Inflammatory macrophage treated with lipopolysaccharide for 4 hours (primary cell): ENCODE data around the gene FBLN2.

Experiments
- DNase-seq: peaks from one replicate; pipeline ENCODE4 v3.0.0-alpha.2; 2020

FBLN2 gene

DNA sequence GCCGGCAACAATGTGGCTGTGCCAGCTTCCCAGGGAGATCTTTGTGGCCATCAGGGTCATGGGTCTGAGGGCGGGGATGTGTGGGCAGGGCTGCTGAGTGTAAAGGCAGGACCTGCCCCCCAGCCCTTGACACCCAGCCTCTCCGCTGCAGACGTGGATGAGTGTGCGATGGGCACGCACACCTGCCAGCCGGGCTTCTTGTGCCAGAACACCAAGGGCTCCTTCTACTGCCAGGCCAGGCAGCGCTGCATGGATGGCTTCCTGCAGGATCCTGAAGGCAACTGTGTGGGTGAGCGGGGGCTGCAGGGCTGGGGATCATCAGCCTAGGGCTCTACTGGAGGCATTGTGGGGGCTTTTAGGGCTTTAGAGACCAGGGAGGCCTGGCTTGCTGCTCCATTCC is 78.8 kb downstream of the FBLN2 start:
- no peak for DNase-seq

DNA sequence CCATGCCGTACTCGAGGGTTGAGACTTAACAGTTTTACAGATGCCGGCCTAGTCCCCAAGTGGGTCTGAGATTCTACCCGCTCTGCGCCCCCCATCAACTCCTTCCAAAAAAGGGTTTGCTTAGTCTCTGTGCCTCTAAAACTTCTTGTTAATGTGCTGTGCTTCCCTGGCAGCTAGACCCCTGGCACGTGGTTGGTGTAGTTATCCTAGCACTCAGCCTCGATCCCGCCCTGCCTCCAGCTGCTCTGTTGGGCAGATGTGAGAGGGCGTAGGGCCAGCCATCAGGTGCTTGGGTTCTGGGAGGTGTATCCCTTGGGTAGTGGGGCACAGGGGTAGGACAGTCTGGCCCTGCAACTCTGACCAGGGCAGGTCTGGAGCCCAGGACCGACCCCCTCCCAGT is 79.5 kb downstream of the FBLN2 start:
- no peak for DNase-seq

DNA sequence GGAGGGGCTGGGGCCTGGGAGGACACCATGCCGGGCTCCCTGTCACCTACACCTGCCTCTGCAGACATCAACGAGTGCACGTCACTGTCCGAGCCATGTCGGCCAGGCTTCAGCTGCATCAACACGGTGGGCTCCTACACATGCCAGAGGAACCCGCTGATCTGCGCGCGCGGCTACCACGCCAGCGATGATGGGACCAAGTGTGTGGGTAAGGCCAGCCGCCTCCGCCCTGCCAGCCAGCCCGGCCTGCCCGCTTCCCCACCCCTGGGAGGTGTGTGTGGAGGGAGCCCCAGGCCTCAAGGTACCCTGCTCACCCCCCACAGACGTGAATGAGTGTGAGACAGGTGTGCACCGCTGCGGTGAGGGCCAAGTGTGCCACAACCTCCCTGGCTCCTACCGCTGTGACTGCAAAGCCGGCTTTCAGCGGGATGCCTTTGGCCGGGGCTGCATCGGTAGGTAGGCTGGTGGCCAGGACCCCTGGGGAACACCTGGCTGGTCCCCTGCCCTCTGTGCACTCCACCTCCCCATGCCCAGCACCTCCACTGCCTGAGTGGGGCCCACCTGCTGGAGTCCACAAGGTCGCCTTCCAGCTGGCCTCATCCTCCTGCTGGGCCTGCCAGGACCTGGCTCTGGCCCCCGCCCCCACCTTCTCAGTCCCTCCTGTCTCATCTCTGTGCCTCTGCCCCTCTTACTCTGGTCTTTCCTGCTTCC is 80.1 kb downstream of the FBLN2 start:
- no peak for DNase-seq

DNA sequence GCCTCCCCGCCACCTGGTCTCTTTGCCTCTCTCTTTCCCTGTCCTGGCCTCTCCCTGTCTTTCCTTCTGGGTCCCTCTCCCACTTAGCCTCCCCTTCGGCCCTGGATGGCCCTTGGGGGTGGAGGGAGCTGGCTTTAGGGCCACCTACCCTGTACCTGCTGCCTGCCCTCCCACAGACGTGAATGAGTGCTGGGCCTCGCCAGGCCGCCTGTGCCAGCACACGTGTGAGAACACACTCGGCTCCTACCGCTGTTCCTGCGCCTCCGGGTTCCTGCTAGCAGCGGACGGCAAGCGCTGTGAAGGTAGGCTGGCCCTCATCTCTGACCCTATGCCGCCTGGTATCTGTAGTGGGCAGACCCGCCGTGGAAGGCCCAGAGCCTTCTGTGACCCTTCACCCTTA is 80.7 kb downstream of the FBLN2 start:
- DNase-seq: no peak

DNA sequence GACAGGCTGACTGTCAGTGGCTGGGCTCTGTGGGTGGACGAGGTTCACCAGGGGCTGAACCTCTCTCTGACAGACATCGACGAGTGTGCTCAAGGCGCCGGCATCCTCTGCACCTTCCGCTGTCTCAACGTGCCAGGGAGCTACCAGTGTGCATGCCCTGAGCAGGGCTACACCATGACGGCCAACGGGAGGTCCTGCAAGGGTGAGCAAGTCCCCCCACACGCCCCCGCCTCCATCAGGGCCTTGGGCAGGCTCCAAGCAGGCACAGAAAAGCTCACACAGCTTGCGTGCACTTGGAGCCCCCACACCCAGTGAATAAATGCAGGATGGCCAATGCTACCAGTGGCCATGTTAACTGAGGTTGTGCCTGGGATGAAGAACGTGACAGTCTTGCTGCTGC is 82.3 kb downstream of the FBLN2 start:
- DNase-seq: no peak

DNA sequence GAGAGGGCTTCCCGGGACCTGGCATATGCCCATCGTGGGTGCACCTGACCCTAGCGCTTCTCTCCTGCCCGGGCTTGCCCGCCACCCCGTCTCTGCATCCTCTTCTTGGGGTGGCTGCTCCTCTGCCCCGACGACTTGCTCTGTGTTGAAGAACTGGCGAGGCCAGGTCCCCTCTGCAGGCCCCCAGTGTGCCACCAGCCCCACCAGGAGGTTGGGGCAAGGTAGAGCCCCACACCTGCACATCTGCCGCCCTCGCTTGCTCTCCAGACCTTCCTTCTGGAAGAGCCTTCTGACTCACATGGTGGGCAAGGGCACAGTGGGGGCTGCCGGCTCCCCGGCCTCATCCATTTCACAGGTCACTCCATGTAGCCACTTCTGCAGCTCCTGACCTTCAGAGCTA is 84.3 kb downstream of the FBLN2 start:
- no peak for DNase-seq

DNA sequence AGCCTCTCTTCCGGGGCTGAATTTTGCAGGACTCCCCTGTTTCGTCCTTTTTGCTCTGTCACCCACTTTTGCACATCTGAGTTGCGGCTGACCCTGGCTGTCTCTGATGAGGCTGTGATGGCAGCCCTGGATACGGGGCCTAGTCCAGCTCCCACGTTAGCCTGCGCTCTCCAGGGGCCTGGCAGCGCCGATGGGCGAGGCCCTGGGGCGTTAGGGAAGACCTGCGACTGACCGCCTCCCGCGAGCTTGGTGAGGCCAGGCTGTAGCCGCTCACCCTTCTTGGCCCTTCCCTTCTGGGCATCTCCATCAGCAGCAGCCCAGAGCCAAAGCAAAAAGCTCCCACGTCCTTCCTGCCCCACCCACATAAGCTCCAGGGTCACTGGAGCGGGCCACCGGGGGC is 85.2 kb downstream of the FBLN2 start:
- no peak for DNase-seq

DNA sequence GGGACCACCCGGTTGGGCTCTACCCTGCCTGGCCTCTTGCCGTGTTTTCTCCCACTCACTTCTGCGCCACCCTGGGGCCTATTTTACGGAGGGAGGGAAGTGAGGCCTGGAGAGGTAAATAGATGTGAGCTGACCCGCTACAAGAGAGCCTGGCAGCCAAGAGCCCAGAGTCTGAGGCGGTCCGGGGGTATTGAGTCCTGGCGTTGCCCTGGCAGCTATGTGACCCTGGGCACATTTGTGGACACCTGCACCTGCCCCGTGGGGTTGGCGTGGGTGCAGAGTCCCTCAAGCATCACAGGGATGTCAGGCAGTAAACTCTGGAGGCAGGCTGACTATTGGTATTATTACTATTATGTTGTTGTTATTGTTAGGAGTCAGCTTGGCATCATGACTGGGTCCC is 85.7 kb downstream of the FBLN2 start:
- DNase-seq: no peak

DNA sequence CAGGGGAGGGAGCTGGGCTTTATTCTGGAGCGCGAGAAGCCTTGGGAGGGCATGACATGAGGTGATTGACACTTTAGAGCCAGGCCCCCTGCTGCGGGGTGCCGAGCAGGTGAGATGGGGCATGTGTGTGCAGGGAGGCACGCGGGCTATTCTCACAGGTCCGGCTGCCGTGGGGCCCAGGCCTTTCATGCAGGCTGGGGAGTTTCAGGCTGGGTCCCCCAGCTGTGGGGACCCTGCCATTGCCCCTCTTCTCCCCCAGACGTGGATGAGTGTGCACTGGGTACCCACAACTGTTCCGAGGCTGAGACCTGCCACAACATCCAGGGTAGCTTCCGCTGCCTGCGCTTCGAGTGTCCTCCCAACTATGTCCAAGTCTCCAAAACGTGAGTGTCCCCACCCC is 87.3 kb downstream of the FBLN2 start:
- no peak for DNase-seq

DNA sequence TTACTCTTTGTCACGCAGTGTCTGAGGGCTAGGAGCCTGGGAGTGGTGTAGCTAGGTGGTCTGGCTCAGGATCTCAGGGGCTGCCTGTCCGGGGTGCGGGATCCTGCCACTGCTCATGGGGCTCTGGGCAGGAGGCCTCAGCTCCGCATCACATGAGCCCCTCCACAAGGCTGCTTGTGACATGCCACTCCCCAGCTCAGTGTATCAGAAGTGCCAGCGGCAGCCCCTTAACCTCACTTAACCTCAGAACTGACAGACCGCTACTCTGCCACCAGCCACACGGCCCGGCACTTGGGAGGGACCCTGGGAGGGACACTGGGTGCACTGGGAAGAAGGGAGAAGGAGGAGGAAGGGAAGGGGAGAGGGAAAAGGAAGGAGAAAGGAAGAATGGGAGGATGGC is 87.9 kb downstream of the FBLN2 start:
- no peak for DNase-seq

DNA sequence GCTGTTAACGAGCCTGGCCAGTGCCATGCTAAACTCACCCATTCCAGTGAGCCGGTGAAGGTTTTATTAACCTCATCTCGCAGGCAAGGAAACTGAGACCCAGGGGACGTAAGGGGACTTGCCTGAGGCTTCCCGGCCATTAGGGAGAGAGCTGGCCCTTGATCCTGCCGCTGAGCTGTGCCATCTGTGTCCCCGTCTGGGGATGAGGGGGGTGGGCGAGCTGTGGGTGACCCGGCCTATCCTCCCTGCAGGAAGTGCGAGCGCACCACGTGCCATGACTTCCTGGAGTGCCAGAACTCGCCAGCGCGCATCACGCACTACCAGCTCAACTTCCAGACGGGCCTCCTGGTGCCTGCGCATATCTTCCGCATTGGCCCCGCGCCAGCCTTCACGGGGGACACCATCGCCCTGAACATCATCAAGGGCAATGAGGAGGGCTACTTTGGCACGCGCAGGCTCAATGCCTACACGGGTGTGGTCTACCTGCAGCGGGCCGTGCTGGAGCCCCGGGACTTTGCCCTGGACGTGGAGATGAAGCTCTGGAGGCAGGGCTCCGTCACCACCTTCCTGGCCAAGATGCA is 88.5 kb downstream of the FBLN2 start:
- DNase-seq: no peak

DNA sequence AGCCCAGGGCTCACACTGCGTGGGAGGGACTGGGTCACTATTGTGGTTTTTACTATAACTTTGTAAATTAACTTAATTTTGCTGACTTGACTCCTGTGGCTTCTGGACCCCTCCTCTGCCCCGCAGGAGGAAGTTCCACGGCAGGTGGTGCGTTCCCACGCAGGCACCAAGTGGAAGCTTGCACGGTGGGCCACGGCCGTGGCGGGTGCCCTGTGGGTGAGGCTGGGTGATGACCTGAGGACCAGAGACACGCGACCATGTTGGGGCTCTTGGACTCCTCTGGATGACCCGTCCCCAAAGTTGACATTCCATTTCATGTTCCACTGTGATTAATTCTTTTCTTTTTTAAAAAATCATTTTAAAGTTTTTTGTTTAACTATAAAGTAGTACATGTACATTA is 89.0 kb downstream of the FBLN2 start:
- DNase-seq: no peak

DNA sequence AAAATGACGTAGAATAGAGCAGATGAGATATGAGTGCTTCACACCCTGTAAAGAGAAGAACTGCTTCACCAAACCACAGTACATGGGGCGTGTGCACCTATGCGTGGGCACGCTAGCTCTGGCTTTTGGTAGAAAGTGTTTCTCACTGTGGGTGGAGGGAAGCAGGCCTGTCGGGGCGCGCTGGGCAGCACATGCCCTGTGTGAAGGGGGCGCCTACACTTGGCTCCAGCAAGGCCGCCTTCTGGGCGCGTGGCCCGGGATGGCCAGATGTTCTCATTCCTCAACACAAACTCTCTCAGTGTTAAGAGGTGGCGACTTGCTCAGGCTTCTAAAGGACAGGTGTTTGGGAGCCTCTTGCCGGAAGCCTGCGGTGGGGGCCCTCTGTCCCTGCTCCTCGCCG is 90.0 kb downstream of the FBLN2 start:
- DNase-seq: no peak

DNA sequence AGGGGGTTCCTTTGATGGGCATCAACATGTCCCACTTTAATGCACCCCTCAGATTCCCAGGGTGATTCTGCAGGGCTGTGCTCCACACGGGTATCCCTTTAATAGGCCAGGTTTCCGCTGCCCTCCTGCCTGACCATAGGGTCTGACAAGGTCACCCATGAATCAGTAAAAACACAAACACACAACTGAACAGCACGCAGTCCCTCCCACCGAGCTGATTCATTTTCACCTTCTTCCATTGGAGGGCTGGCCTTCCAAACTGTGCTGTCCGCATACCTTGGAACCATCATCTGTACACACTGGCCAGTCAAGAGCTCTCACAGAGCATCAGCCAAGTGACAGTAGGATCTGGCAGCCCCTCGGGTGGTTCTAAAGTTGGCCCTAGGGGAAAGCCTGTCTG is 93.7 kb downstream of the FBLN2 start:
- DNase-seq: no peak

DNA sequence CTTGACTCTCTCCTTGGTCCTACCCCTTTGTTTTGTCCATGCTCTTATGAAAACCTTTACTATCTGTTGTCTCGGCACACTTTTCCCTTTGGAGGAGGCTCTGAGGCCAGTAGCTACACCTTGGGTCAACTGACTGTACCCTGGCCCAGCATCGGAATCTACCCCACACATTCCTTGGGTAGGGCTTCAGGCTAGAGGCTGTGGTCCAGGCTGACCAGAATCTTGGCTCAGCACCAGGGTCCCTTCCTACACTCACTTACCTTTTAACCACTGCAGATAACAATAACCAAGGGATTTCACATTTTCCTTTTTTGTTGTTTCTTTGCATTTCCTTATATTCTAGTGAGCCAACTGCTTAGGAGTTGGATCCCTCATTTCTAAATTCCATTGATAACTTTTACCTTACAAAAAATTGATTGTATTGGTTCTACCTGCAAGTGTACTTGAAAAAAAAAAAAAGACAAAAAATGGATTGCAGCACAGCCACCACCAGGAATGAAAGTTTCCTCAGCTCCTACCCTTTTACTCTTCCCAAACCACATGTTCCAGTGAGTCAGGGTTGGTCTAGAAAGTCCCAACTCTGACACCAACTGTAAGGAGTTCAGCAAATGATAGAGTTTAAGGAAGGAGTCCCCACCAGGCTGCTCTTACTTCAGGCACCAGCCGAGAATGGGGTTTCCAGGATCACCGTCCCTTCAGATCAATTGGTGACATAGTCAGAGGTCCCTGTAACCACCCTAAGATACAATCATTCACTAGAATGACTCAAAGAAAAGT is 95.6 kb downstream of the FBLN2 start:
- peak; percentile 26 for DNase-seq

DNA sequence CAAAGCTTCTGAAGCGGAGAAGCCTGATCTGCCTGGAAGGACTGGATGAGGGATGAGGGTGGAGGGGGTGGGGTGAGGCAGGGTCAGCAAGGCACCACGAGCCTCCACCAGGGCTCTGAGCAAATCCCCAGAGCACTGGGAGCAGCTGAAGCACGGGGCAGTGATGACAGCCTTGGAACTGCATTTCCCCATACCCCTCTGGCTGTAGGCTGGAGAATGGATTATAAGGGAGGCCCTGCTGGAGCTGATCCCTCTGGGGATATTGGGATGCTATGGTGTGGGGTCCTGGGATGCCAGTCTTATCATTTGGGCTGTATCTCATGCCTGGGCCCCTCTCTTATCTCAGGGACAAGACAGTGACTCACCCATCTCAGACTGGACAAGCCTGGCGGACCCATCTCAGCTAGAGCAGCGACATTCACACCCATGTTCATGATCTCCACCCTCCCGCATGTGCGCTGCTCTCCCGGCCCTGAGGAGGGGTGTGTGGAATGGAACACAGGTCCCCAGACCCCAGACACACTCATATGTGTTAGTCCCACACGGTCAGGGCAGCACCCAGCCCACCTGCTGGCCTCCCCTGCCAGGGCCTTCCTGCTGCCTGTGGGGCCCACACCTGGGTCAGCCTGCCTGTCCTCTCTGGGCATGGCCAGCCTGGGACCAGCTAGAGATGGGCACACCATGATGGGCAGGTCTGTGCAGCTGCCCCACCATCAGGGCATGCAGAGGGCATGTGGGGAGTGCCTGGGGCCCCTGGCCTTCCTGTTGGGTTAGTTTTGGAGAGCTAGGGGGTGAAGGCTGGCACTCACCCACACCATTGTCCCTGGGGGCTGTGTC is 97.1 kb downstream of the FBLN2 start:
- no peak for DNase-seq

DNA sequence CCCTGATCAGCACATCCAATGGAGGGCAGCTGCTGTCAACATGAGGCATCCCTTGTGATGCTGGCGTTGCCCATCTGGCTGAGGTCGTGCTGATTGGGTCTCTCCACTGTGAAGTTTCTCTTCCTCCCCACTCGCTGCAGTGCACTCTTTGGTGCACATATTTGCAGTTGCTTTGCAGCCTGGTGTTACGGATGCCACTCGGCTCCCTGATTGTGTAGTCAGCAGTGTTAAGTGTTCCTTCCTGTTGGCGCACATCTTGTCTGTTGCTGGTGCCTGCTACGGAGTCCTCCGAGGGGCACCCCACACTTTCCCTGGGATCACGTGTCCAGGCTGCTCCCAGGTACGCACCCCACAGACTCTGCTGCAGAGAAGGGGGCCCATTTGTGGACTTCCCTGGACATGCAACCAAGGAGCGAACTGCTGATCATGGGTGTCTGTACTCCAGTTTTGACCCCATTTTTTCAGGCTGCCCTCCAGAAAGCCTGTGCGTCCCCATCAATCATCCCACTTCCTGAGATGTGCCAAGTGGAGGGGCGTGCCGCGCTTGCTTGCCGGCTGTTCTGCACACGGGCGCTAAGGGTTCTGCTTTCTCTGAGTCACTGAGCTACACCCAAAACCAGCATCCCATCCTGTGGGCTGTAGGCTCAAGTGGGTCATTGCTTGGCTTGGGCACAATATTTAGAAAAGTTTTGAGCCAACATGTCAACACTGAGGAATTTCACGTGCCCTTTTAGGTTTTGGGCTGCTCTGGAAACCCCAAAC is 98.6 kb downstream of the FBLN2 start:
- DNase-seq: peak; percentile 58

DNA sequence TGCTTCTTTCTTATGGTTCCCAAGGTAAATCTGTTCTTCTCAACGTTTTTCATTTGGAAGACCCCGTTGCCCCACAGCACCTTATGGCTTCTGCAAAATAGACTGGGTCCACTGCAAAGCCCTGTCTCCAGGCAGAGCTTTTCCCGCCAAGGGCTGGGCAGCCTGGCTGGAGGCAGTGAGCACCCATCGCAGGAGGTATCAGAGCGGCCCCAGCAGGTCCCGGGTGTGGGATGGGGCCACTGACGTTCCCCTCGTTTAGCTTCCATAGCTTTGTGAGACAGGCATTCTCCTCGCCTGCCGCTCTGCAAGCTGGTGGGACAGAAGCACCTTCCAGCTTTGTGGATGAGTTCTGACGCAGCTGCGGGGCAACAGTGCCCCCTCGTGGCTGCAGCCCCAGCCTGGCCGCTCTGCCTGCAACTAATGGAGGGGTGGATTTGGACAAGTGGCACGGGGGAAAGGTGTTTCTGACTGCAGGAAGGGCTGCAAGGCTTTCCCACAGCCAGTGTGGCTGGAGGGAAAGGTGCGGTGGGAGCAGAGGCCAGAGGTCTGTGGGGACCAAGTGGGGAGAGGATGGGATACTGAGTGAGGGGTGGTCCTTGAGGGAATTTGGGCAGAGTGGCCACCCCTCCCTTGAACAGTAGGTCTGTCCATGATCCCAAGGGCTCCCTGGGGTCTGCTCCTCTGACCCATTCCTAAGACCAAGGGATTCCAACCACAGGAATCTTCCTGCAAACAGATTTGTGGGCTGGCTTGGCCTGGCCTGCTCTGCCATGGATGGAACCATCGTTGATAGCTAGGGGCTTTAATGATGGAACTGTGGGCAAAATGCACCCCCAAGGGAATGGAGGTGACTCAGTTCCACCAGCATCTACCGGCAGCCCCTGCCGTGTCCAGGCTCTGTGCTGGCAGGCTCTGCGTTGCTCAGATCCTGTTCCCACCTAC is 99.4 kb downstream of the FBLN2 start:
- DNase-seq: peak; percentile 56

DNA sequence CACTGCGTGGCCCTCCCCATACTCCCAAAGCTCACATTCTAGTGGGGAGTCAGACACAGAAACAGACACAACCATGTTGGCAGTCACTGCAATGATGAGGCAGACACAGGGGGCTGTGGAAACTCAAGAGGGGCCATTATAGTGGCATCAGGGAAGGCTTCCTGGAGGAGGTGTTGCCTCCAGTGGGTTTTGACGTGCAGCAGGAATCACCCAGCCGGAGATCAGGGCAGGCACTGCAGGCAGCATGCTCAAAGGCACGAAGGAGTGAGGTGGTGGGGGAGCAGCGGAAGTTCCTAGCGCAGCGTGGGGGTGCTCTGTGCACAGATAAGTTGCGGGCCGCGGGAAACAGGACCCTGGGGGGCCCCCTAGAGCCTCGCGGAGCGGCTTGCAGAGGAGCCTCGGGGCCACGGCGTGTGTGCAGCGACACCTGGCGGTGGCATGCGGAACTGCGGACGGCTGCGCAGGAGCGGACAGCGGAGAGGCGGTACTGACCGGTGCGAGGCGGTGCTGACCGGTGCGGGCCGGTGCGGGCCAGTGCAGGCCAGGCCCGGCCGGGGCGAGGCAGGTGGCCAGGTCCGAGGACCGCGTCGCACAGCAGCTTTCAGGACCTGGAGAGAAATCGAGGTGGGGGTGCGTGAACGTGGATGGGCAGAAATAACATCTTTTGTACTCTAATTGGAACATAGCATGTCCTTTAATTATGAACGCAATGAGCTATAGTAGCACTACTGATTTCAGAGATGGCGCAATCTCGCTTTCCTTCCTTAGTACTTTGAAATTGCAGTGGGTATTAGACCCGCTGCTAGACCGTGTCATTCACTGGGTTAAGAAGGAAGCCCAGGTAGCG is 101.5 kb downstream of the FBLN2 start:
- peak; percentile 64 for DNase-seq

DNA sequence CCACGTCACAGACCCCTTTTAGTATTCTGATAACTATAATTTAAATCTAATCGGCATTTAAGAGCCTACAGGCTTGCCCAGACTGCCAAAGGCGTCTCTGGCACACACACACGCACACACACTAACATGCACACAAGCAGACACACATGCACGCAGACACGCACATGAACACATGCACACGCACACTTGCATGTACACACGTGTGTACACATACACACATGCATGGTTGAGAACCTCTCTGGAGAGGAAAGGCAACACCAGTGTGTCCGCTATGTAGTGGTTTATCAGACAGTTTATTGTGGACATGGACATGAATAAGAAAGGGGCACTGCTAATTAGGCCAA is 102.1 kb downstream of the FBLN2 start:
- no peak for DNase-seq
